DND-41 (cell line): ENCODE data around the gene TAS2R38.

ENCODE experiments used
- ATAC-seq: fragments of 200-7000 bp; cut with Tn5 transposase; 3 replicates; pipeline ENCODE4 v1.9.1; 2021; ENCODE audit warnings: low read depth; ENCODE audit not compliant: insufficient read depth
- DNase-seq: peaks from one replicate; pipeline ENCODE4 v3.0.0-alpha.2; 2020
- H2AFZ ChIP-seq: 2 replicates; pipeline ENCODE4 v1.6.0; 2012; ENCODE audit warnings: low read depth, low read length
- H3K27ac ChIP-seq: 2 replicates; pipeline ENCODE4 v1.5.1; 2012; ENCODE audit warnings: low read length, inconsistent platforms
- H3K27me3 ChIP-seq: fragments of 200-600 bp; sonication (generic); 2 replicates; pipeline ENCODE4 v1.6.0; 2012; ENCODE audit warnings: low read length, mild to moderate bottlenecking, inconsistent platforms; ENCODE audit not compliant: insufficient read depth, poor library complexity
- H3K36me3 ChIP-seq: 2 replicates; pipeline ENCODE4 v1.5.1; 2012; ENCODE audit warnings: low read length, inconsistent platforms; ENCODE audit not compliant: insufficient read depth
- H3K4me1 ChIP-seq: 2 replicates; pipeline ENCODE4 v1.5.1; 2012; ENCODE audit warnings: mild to moderate bottlenecking, low read length; ENCODE audit not compliant: insufficient read depth
- H3K4me2 ChIP-seq: 2 replicates; pipeline ENCODE4 v1.6.0; 2012; ENCODE audit warnings: mild to moderate bottlenecking, moderate library complexity, low read length, inconsistent platforms; ENCODE audit not compliant: insufficient read depth
- H3K4me3 ChIP-seq, 2 experiments: fragments of 200-600 bp in 1 of 2; shearing (Covaris generic) in 1 of 2; 2 replicates each; pipeline ENCODE4 v1.5.1; 2012 to 2016; ENCODE audit warnings: inconsistent platforms in 2 of 2, low read length in 2 of 2, mild to moderate bottlenecking in 2 of 2, low read depth in 1 of 2, moderate library complexity in 1 of 2
- H3K79me2 ChIP-seq: 2 replicates; pipeline ENCODE4 v1.6.0; 2012; ENCODE audit warnings: low read length, inconsistent platforms; ENCODE audit not compliant: insufficient read depth
- H3K9ac ChIP-seq: 2 replicates; pipeline ENCODE4 v1.6.0; 2012; ENCODE audit warnings: low read depth, mild to moderate bottlenecking, inconsistent platforms, low read length, moderate library complexity
- H3K9me3 ChIP-seq: 2 replicates; pipeline ENCODE4 v1.5.1; 2012; ENCODE audit warnings: low read length, moderate library complexity, mild to moderate bottlenecking, inconsistent platforms; ENCODE audit not compliant: insufficient read depth, severe bottlenecking
- H4K20me1 ChIP-seq: 2 replicates; pipeline ENCODE4 v1.6.0; 2012; ENCODE audit warnings: low read length; ENCODE audit not compliant: insufficient read depth
- CTCF ChIP-seq: IDR thresholded peaks from 2 replicates; pipeline ENCODE4 v1.5.1; 2012; ENCODE audit warnings: borderline replicate concordance, low read length, moderate library complexity, mild to moderate bottlenecking; ENCODE audit not compliant: poor library complexity, severe bottlenecking; ENCODE audit errors: extremely low read depth
- EZH2 ChIP-seq: IDR thresholded peaks from 3 replicates; pipeline ENCODE4 v1.6.1; 2012; ENCODE audit warnings: borderline replicate concordance, low read depth, mild to moderate bottlenecking, moderate library complexity, low read length, inconsistent platforms; ENCODE audit not compliant: severe bottlenecking

Gene TAS2R38

DNA sequence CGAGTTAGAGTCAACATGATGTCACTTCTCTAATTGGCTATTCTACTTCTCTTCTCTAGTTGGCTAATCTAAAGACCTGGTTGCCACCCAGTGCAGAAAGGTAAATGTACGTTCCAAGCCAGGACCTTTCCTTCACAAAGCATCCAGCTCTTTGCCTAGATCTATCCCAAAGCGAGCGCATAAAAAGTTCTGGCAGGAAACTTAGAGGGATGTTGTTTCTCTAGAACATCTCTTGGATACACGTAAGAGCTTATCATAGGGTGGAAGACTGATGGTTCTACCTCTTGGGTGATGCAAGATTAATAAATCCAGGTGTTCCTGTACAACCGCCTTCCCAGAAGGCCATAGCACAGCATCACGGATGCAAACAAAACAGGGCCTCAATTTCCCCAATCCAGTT is at the start of gene TAS2R38:
Gene TAS2R38 (minus strand): TSS at position 101 of the 400 bp plus-strand sequence. CDS start 84 bp downstream, at position 17.
- Histone ChIP-seq H2AFZ (no peak within 1 kb of the TSS), H3K9ac (no peak within 1 kb of the TSS), H3K4me1 (peaks cover 11% of the 10 kb centered on the region), H3K36me3 (no peaks in the 10 kb centered on the region), H3K27ac (no peak within 1 kb of the TSS), H3K9me3 (no peaks in the 10 kb centered on the region), H3K27me3 (no peaks in the 10 kb centered on the region), H4K20me1 (no peaks in the 10 kb centered on the region), H3K4me2 (no peak within 1 kb of the TSS), H3K79me2 (no peaks in the 10 kb centered on the region), H3K4me3 (no peak within 1 kb of the TSS)
- TF ChIP-seq EZH2 (no peak), CTCF (no peak)
- ATAC-seq (no peak), DNase-seq (no peak)

GRCh38 chr7:142018154-142018553 is 44.6 kb upstream of the TAS2R38 start:
- Histone ChIP-seq H2AFZ (no peak overlapping the region), H3K9me3 (no peaks in the 10 kb centered on the region), H3K4me3 (no peak overlapping the region), H4K20me1 (no peaks in the 10 kb centered on the region), H3K36me3 (no peaks in the 10 kb centered on the region), H3K4me2 (no peak overlapping the region), H3K4me1 (no peaks in the 10 kb centered on the region), H3K27ac (no peak overlapping the region), H3K79me2 (no peaks in the 10 kb centered on the region), H3K27me3 (peaks cover 13% of the 10 kb centered on the region), H3K9ac (no peak overlapping the region)
- DNase-seq = no peak
- no peak for ATAC-seq
- TF ChIP-seq CTCF (no peak), EZH2 (no peak)

DNA sequence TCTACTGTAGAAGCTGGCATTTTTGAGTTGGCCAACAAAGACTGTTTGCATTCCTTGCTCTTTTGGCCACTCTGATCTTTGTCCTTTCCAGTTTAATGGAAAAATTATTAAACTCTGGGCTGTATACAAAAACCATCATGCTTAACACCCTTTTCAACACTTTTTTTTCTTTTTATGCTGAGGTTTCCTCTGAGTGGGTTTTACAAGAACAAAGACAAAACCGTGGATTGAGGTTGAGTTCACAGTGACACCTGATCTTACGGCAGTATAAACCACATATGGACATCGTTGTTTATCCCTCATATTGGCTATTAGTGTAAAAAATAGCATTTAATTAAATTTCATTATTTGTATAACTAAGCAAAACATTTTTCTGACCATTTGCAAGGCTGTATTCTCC is 43.9 kb upstream of the TAS2R38 start:
- H3K4me2 ChIP-seq = no peak overlapping the region
- peaks cover 13% of the 10 kb centered on the region for H3K27me3 ChIP-seq
- TF ChIP-seq EZH2 (no peak), CTCF (no peak)
- H3K9me3 ChIP-seq = no peaks in the 10 kb centered on the region
- ATAC-seq (no peak), DNase-seq (no peak)
- no peak overlapping the region for H2AFZ ChIP-seq
- H3K79me2 ChIP-seq = no peaks in the 10 kb centered on the region
- H3K27ac ChIP-seq = no peak overlapping the region
- H3K4me3 ChIP-seq = no peak overlapping the region
- H3K9ac ChIP-seq = no peak overlapping the region
- H3K36me3 ChIP-seq = no peaks in the 10 kb centered on the region
- H4K20me1 ChIP-seq = no peaks in the 10 kb centered on the region
- no peaks in the 10 kb centered on the region for H3K4me1 ChIP-seq

DNA sequence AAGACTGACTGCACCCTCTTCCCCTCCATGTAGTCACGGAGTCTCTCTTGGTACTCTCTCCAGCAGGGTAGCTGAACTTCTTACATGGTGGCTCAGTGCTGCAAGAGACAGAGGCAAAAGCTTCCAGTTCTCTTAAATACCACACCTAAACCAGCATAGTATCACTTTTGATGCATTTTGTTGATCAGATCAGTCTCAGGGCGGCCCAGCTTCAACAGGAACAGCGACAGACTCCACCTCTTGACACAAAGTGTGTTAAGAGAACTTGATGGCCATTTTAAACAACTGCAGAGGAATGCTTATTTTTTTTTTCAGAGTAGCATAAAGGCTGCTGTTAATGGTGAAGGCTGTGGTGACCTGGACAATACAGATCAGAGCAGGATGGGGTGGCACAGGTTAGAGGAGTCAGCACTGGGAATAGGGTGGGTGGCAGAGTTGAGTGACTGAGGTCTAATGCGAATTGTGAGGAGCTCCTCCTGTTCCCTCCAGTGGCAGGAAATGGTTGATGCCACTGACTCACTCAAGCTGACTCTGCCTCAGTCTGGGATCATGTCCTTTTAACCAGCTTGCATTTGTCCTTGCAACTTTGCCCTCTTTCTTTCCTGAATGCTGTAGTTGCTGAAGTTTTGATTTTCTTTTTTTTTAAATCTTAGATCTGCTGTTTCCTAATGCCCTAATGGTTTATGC is 39.4 kb upstream of the TAS2R38 start:
- H3K9ac ChIP-seq = no peak overlapping the region
- H2AFZ ChIP-seq = no peak overlapping the region
- peak; percentile 70 for ATAC-seq
- DNase-seq = no peak
- no peaks in the 10 kb centered on the region for H3K79me2 ChIP-seq
- H3K4me3 ChIP-seq = no peak overlapping the region
- H4K20me1 ChIP-seq = no peaks in the 10 kb centered on the region
- no peaks in the 10 kb centered on the region for H3K9me3 ChIP-seq
- H3K27ac ChIP-seq = no peak overlapping the region
- H3K4me1 ChIP-seq = no peaks in the 10 kb centered on the region
- TF ChIP-seq EZH2 (no peak), CTCF (peak; percentile 29)
- no peaks in the 10 kb centered on the region for H3K36me3 ChIP-seq
- no peak overlapping the region for H3K4me2 ChIP-seq
- H3K27me3 ChIP-seq = peaks cover 8% of the 10 kb centered on the region
